HG03378 (cell line): ENCODE measurements around the gene ASB8.

Experiments
- ATAC-seq: cut with Tn5 transposase; IDR thresholded peaks from one replicate; pipeline ENCODE4 v1.9.1; 2021; ENCODE audit warnings: mild to moderate bottlenecking, moderate library complexity; ENCODE audit not compliant: unreplicated experiment

Gene ASB8

GRCh38 chr12:48106681-48107613, 50.4 kb downstream of the ASB8 start:
- no peak for ATAC-seq

- ATAC-seq, result peak; percentile 55
Observed at GRCh38 chr12:48105867-48106680, 51.2 kb downstream of the ASB8 start, which contains the start of gene SENP1. Gene SENP1, minus strand, starts transcription at chr12:48106079. Its CDS starts 4,607 bp downstream, at chr12:48101472.

GRCh38 chr12:48105321-48105866, 51.9 kb downstream of the ASB8 start:
- peak; percentile 35 for ATAC-seq

- no peak for ATAC-seq
Observed at GRCh38 chr12:48104531-48104930, 52.8 kb downstream of the ASB8 start.
